Caki2 (cell line): ENCODE results near the gene ATP12A. TPM values are rescaled to one million over a fixed set of nuclear protein-coding genes. Genes with fewer than 3 reads are reported as not detected.

ENCODE experiments used
- DNase-seq: peaks from one replicate; pipeline ENCODE4 v3.0.0-alpha.2; 2015; ENCODE audit warnings: low read depth
- in situ Hi-C: cut with HindIII; loops from 2 replicates; pipeline ENCODE4 v1.10.0; 2016; ENCODE audit warnings: low sequenced_read_pairs, low pct_unique_long_range_greater_than_20kb, mixed read lengths
- total RNA-seq: library from RNA; depleted of rRNA; stranded (reverse); fragments of >200 nt; shearing (Covaris generic); gene quantifications from 2 replicates; pipeline ENCODE4 v1.2.3, GENCODE V29; 2014; ENCODE audit warnings: low replicate concordance; rRNA removed

Gene ATP12A
- total RNA-seq, 1 experiment from 2014 or later, result not detected

DNA sequence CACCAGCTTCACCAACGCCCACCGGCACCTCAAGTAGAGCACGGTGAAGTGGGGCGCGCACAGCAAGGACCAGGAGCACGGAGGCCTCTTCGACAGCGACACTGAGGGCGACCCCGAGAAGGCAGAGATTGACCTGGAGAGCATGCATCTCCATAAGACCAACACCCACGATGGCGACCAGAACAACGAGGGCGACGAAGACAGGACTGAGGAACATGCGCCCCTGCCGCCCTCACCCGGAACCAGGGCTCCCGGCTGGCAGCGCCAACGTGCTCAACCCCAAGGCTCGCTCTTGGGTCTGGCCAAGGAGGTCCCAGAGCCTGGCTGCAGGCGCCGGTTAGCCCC is 65.3 kb downstream of the ATP12A start:
- in situ Hi-C loops, result no loop called here
- DNase-seq, result no peak

DNA sequence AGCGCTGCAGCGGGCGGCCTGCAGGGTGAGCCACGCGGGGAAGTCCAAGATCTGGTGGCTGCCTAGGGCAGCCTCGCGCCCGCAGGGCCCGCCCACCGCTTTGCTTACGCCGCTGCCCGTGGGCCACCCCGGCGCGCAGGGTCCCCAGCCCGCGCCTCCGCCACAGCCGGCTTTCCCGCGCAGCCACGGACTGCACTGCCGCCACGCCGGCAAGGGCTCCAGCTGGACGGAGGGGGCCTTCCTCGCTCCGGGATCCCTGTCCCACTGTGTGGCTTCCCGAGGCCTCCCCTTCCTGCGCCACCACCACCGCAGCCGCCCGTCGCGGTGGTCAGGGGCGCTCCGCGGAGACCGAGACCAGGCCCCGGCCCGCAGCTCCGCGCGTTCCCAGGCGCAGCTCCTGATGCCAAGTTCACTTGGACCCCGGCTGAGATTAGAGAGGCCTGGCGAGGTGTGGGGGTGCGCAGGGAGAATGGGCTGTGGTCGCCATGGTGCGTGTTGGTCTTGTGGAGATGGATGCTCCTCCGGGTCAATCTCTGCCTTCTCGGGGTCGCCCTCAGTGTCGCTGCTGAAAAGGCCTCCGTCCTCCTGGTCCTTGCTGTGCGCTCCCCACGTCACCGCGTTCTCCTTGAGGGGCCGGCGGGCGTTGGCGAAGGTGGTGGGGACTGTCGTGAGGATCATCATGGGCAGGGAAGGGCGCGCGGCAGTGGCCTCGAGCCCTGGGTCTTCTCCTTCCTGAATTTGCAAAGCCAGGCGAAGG is 65.8 kb downstream of the ATP12A start:
- no peak for DNase-seq
- in situ Hi-C loops, result no loop called here

- in situ Hi-C loops, result no loop called here
- DNase-seq, result no peak
These were observed 66.5 kb downstream of the ATP12A start for GRCh38 chr13:24746618-24747247.

- in situ Hi-C loops, result no loop called here
- no peak for DNase-seq
These were observed 67.2 kb downstream of the ATP12A start for GRCh38 chr13:24747248-24748060.

GRCh38 chr13:24748061-24748400 is 67.8 kb downstream of the ATP12A start:
- no peak for DNase-seq
- in situ Hi-C loops, result no loop called here

DNA sequence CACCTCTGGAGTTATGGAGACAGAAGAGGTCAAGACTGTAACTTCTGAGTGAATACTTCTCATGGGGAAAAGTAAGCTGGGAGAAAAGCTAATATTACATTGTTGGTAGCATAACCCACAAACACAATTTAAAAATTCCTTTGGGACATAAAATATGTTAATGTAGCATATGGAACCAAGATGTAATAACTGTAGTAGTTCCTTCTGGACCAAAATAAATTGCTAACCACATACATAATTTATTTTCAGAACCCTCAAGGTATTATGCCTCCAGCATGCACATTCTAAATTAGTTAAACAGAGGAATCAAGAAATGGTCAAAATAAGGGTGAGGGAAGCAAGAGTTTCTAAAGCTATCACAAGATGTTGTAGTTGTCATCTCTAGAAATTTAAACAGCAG is 79.0 kb downstream of the ATP12A start:
- DNase-seq, result no peak
- in situ Hi-C loops, result no loop called here

Other genes with a start within 250 kb of the ATP12A start
- 19.6 and 21.4 TPM in 2 replicates for gene PARP4, start 167.6 kb upstream of the ATP12A start, total RNA-seq
- gene RNF17, start 83.8 kb downstream of the ATP12A start, total RNA-seq, result not detected in 2 replicates